A673 (cell line): ENCODE data around the gene TBRG1.

ENCODE experiments used
- EZH2 ChIP-seq: fragments of 200-600 bp; sonication (generic); IDR thresholded peaks from 2 replicates; pipeline ENCODE4 v1.6.1; 2017; ENCODE audit warnings: borderline replicate concordance, low read depth, mild to moderate bottlenecking, mixed read lengths, antibody characterized with exemption, low read length; ENCODE audit not compliant: poor library complexity, severe bottlenecking
- TF ChIP-seq, protein P1 (sequence below): fragments of 300-800, 200-600 bp; sonication (generic); conservative IDR thresholded peaks from 2 replicates; pipeline ENCODE4 v1.5.1; 2017; ENCODE audit warnings: low read depth, mild to moderate bottlenecking, antibody characterized with exemption, low read length, moderate library complexity, mixed read lengths

DNA sequence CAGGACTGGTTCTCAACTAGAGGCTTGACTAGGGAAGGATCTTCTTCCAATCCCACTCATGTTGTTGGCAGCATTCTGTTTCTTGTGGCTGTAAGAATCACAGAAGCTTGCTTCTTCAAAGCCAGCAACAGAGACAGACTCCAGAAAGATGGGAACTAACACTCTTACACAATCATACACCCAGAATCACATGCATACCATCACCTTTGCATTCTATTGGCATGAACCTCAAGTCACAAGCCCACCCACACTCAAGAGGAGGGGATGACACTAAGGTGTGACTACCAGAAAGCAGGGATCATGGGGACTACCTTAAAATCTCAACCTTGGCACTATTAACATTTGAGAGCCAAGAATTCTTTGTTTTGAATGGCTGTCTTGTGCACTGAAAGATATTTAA lies 25.0 kb upstream of the TBRG1 start:
- TF ChIP-seq, protein P1, sequence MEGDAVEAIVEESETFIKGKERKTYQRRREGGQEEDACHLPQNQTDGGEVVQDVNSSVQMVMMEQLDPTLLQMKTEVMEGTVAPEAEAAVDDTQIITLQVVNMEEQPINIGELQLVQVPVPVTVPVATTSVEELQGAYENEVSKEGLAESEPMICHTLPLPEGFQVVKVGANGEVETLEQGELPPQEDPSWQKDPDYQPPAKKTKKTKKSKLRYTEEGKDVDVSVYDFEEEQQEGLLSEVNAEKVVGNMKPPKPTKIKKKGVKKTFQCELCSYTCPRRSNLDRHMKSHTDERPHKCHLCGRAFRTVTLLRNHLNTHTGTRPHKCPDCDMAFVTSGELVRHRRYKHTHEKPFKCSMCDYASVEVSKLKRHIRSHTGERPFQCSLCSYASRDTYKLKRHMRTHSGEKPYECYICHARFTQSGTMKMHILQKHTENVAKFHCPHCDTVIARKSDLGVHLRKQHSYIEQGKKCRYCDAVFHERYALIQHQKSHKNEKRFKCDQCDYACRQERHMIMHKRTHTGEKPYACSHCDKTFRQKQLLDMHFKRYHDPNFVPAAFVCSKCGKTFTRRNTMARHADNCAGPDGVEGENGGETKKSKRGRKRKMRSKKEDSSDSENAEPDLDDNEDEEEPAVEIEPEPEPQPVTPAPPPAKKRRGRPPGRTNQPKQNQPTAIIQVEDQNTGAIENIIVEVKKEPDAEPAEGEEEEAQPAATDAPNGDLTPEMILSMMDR = no peak
- TF ChIP-seq EZH2 = no peak
